ENCODE measurements around the gene TMEM221. TPM values are rescaled to one million over a fixed set of nuclear protein-coding genes. Genes with fewer than 3 reads are reported as not detected.

The TMEM221 gene
- total and polyA plus RNA-seq, 9 of the 15 experiments (the other 6 are each of a cell fraction or from before 2014, with no cell fraction given), result 0.06 to 0.35 TPM; not detected in 7

DNA sequence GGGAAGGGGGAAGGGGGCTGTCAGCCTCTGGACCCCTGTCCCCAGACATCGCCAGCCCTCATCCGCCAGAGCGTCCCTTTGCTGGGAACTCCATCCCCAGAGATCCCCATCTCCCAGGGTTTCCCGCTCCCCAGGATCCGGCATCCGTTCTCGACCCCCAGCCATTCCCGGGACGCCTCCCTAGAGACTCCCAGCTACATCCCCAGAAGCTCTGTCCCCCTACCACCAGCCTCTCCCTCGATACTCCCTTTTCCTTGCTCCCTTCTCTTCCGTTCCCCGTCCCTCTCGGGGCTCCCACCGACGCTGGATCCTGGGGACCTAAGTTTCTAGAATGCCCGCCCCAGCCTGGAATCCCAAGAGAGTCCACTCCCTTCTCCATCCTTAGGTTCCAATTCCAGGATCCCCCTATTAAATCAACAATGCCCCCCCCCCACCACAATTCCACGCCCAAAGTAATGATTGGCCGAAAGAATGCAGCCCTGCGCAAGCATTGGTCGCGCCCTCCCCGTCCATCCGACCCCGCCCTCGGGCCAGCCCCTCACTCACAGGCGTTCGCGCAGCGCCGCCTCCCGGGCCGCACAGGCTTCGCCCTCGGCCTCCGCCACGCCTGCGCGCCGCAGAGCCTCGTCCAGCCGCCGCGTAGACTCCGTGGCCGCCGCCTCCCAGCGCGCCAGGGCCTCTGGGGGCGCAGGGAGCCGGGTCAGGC lies 57.6 kb downstream of the TMEM221 start (continued):
- TF ChIP-seq, protein P1, sequence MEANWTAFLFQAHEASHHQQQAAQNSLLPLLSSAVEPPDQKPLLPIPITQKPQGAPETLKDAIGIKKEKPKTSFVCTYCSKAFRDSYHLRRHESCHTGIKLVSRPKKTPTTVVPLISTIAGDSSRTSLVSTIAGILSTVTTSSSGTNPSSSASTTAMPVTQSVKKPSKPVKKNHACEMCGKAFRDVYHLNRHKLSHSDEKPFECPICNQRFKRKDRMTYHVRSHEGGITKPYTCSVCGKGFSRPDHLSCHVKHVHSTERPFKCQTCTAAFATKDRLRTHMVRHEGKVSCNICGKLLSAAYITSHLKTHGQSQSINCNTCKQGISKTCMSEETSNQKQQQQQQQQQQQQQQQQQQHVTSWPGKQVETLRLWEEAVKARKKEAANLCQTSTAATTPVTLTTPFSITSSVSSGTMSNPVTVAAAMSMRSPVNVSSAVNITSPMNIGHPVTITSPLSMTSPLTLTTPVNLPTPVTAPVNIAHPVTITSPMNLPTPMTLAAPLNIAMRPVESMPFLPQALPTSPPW (CRISPR knock-in tag; IDR thresholded peaks at IDR 0.05), result peak; percentile 89
- TF ChIP-seq RBFOX2 (IDR thresholded peaks at IDR 0.05; ENCODE audit: low read depth, low read length) (peak; percentile 51), BCOR (IDR thresholded peaks at IDR 0.05) (0 out of 2 replicates have a peak, but pooled peaks have one; percentile 7), TBL1XR1 (IDR thresholded peaks at IDR 0.05; ENCODE audit: low read length in 2 of 2) (peak in 1 of 2 experiments; percentile 45; a peak in 1 of 4 replicates), L3MBTL2 (IDR thresholded peaks at IDR 0.05) (peak; percentile 80; the same call in 1 of the 2 replicates), ZNF655 (CRISPR knock-in tag; IDR thresholded peaks at IDR 0.05) (no peak), ZNF263 (CRISPR knock-in tag; IDR thresholded peaks at IDR 0.05; ENCODE audit: borderline replicate concordance) (no peak; the same call in 1 of the 2 replicates), CXXC5 (CRISPR knock-in tag; IDR thresholded peaks at IDR 0.05) (peak; percentile 89), KDM5B (IDR thresholded peaks at IDR 0.05; ENCODE audit: insufficient replicate concordance, low read depth, low read length) (peak; percentile 20), CHD1 (IDR thresholded peaks at IDR 0.05; ENCODE audit: low read length) (no peak), FOXA3 (CRISPR knock-in tag; conservative IDR thresholded peaks at IDR 0.05 in 1 of 2, IDR thresholded peaks at IDR 0.05 in 1 of 2) (peak in 1 of 2 experiments; percentile 77; a peak in 3 of 4 replicates), TFAP4 (CRISPR knock-in tag; IDR thresholded peaks at IDR 0.05; ENCODE audit: borderline replicate concordance) (peak; percentile 57), NRF1 (conservative IDR thresholded peaks at IDR 0.05 in 1 of 2, IDR thresholded peaks at IDR 0.05 in 1 of 2) (peak; percentile 93 to 94), PBX2 (CRISPR knock-in tag; IDR thresholded peaks at IDR 0.05; ENCODE audit: low read depth) (peak; percentile 9; the same call in 1 of the 2 replicates), PBX2 (tag; conservative IDR thresholded peaks at IDR 0.05; ENCODE audit: low read depth) (no peak)
- TF ChIP-seq, protein P2, sequence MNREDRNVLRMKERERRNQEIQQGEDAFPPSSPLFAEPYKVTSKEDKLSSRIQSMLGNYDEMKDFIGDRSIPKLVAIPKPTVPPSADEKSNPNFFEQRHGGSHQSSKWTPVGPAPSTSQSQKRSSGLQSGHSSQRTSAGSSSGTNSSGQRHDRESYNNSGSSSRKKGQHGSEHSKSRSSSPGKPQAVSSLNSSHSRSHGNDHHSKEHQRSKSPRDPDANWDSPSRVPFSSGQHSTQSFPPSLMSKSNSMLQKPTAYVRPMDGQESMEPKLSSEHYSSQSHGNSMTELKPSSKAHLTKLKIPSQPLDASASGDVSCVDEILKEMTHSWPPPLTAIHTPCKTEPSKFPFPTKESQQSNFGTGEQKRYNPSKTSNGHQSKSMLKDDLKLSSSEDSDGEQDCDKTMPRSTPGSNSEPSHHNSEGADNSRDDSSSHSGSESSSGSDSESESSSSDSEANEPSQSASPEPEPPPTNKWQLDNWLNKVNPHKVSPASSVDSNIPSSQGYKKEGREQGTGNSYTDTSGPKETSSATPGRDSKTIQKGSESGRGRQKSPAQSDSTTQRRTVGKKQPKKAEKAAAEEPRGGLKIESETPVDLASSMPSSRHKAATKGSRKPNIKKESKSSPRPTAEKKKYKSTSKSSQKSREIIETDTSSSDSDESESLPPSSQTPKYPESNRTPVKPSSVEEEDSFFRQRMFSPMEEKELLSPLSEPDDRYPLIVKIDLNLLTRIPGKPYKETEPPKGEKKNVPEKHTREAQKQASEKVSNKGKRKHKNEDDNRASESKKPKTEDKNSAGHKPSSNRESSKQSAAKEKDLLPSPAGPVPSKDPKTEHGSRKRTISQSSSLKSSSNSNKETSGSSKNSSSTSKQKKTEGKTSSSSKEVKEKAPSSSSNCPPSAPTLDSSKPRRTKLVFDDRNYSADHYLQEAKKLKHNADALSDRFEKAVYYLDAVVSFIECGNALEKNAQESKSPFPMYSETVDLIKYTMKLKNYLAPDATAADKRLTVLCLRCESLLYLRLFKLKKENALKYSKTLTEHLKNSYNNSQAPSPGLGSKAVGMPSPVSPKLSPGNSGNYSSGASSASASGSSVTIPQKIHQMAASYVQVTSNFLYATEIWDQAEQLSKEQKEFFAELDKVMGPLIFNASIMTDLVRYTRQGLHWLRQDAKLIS (CRISPR knock-in tag; IDR thresholded peaks at IDR 0.05), result no peak

All from K562 (cell line).